Heart right ventricle (tissue), 16 donors: Measurements from ENCODE around the gene GUCY2D. TPM values are rescaled to one million over a fixed set of nuclear protein-coding genes. Genes with fewer than 3 reads are reported as not detected.
A peak's percentile ranks its signal among the peaks of the same experiment; 100 is the strongest.

ENCODE experiments used
- ATAC-seq, 8 donors: fragments of 200-7000 bp; cut with Tn5 transposase; one replicate each; pipeline ENCODE4 v1.9.1; 2020; ENCODE audit warnings: mild to moderate bottlenecking in 8 of 8, moderate library complexity in 8 of 8, moderate number of reproducible peaks in 1 of 8
- DNase-seq, 2 donors: peaks; one replicate each; pipeline ENCODE4 v3.0.0-alpha.2; 2020
- H3K27ac ChIP-seq, 10 donors: fragments of 200-600 bp; sonication (generic) in 2 of 10; one replicate each; pipeline versions ENCODE4 v1.5.0 to v1.8.0; 2020 to 2022; ENCODE audit warnings: mild to moderate bottlenecking in 3 of 10
- H3K27me3 ChIP-seq, 7 donors: fragments of 200-600 bp; one replicate each; pipeline ENCODE4 v1.8.0; 2021 to 2022; ENCODE audit warnings: mild to moderate bottlenecking in 2 of 7
- H3K36me3 ChIP-seq, 9 donors: fragments of 200-600 bp; sonication (generic) in 1 of 9; one replicate each; pipeline versions ENCODE4 v1.5.0 to v1.8.0; 2020 to 2022; ENCODE audit warnings: mild to moderate bottlenecking in 2 of 9
- H3K4me1 ChIP-seq, 9 donors: fragments of 200-600 bp; sonication (generic) in 1 of 9; one replicate each; pipeline versions ENCODE4 v1.5.0 to v1.8.0; 2020 to 2022; ENCODE audit warnings: mild to moderate bottlenecking in 4 of 9
- H3K4me3 ChIP-seq, 10 donors: fragments of 200-600 bp; sonication (generic) in 2 of 10; one replicate each; pipeline versions ENCODE4 v1.5.0 to v1.8.0; 2020 to 2022; ENCODE audit warnings: mild to moderate bottlenecking in 7 of 10, moderate library complexity in 2 of 10
- H3K9me3 ChIP-seq, 11 donors: fragments of 200-600 bp in 10 of 11; sonication (generic) in 2 of 11; one replicate each; pipeline versions ENCODE4 v1.5.0 to v1.8.0; 2013 to 2022; ENCODE audit warnings: mild to moderate bottlenecking in 2 of 11, control low read depth in 1 of 11, moderate library complexity in 1 of 11
- WGBS, 2 donors: extraction: QIAGEN DNeasy Blood & Tissue Kit; methylation state at CpG; one replicate each; pipeline ENCODE4 v1.1.7; 2013; ENCODE audit warnings: inconsistent platforms in 1 of 2; 5-methylcytosine and 5-hydroxymethylcytosine counted together
- intact Hi-C, 10 donors: fragments of 100-400 bp; cut with DNase I; formaldehyde crosslinking; loops; one replicate each; pipeline versions ENCODE4 v1.11.1 to v1.14.2; 2022
- polyA plus RNA-seq, 2 donors: library from polyadenylated mRNA; stranded (reverse); fragments of 200-250 nt; gene quantifications; one replicate each; pipeline ENCODE4 v1.2.3, GENCODE V29; 2013
- total RNA-seq, 10 donors: library from RNA; stranded (reverse); fragmentation: NEBNext Ultra II Directional in 3 of 10; extraction: Animal tissue kit (Norgen Biotek cat#: 25700) in 3 of 10; gene quantifications; one replicate each; pipeline versions ENCODE4 v1.2.1 to v1.2.4, GENCODE V29; 2021 to 2023
- TF ChIP-seq, protein P1 (sequence below), 9 donors: fragments of 200-600 bp; sonication (generic) in 2 of 9; IDR thresholded peaks; one replicate each; pipeline versions ENCODE4 v1.5.0 to v1.8.0; 2021 to 2022; ENCODE audit warnings: antibody characterized with exemption in 9 of 9, mild to moderate bottlenecking in 5 of 9, moderate library complexity in 1 of 9
- donor health status: Arrhythmogenic right ventricular cardiomyopathy.
- donor health status: ischemic (EF 13 %, LVEDD 7.1; RV severe dilation, severe dysfunction).
- donor health status: healthy with polysubstance abuse.
- donor health status: DM: no; HTN: yes; CAD: no.
- donor health status: DM: no; HTN: no; CAD: no.
- donor health status: ischemic (EF 25% LVEDD 6.9; RV normal size, moderate dysfunction).
- donor health status: ischemic (EF 25% LVEDD 5.7; RV mildly dilated, moderate dysfunction).
- donor health status: healthy.
- donor health status: DM: yes; HTN: yes; CAD: no.
- donor health status: Ischemic cardiomyopathy.
- donor health status: ischemic (EF 35%, LVEDD 5.7; RV mildly dilated, moderate dysfunction).
- donor health status: nonischemic (EF 11% LVEDD 7.7; RV severe dilation, severe dysfunction).
- donor health status: DM: yes; HTN: yes; CAD: no.
- donor health status: PGD.
- donor health status: ischemic (EF 29% LVEDD 5.4; RV normal size, mild dysfunction).
- donor health status: nonischemic (EF 23%, LVEDD 6.1; RV moderate dilation, normal function).

Gene GUCY2D
- total and polyA plus RNA-seq, 12 donors, result 0.06 to 0.69 (median 0.36) TPM; not detected in 6

GRCh38 chr17:8068736-8069586 is 66.5 kb downstream of the GUCY2D start:
- peak in 1 of 2 donors; percentile 35 for DNase-seq
- peaks cover 0 to 36% (median 18%) of the 10 kb centered on the region in 9 donors for H3K4me1 ChIP-seq
- 74 to 76% methylated on average over 9 of the region's 9 CpGs for WGBS, 2 donors
- H3K9me3 ChIP-seq, result no peaks in the 10 kb centered on the region
- TF ChIP-seq, protein P1, sequence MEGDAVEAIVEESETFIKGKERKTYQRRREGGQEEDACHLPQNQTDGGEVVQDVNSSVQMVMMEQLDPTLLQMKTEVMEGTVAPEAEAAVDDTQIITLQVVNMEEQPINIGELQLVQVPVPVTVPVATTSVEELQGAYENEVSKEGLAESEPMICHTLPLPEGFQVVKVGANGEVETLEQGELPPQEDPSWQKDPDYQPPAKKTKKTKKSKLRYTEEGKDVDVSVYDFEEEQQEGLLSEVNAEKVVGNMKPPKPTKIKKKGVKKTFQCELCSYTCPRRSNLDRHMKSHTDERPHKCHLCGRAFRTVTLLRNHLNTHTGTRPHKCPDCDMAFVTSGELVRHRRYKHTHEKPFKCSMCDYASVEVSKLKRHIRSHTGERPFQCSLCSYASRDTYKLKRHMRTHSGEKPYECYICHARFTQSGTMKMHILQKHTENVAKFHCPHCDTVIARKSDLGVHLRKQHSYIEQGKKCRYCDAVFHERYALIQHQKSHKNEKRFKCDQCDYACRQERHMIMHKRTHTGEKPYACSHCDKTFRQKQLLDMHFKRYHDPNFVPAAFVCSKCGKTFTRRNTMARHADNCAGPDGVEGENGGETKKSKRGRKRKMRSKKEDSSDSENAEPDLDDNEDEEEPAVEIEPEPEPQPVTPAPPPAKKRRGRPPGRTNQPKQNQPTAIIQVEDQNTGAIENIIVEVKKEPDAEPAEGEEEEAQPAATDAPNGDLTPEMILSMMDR (IDR thresholded peaks at IDR 0.05), result no peak
- no peaks in the 10 kb centered on the region for H3K36me3 ChIP-seq
- intact Hi-C loops, result no loop called here
- ATAC-seq, result peak in 6 of 8 donors; percentile 18 to 62 (median 34)
- H3K4me3 ChIP-seq, result no peak overlapping the region
- H3K27ac ChIP-seq, result peak overlapping the region in 1 of 10 donors; percentile 14
- H3K27me3 ChIP-seq, result peaks cover 2 to 59% (median 48%) of the 10 kb centered on the region in 7 donors

DNA sequence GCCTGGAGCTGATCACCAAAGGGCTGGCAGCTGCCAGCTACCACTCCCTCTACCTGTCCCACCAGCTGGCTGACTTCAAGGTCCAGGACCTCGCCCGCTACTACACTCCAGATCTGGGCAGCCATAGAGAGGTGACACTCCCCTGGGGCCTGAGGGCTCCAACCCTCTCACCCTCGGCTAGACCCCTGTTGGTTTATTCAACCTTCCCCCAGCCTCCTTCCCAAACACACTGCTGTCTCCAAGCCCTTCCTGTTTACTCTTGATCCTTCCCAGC is 67.1 kb downstream of the GUCY2D start:
- Histone ChIP-seq H3K36me3 (no peaks in the 10 kb centered on the region), H3K9me3 (no peaks in the 10 kb centered on the region), H3K27me3 (peaks cover 6 to 59% (median 48%) of the 10 kb centered on the region in 7 donors), H3K4me1 (peaks cover 0 to 37% (median 19%) of the 10 kb centered on the region in 9 donors), H3K4me3 (no peak overlapping the region), H3K27ac (peak overlapping the region in 1 of 10 donors; percentile 14)
- ATAC-seq, result no peak
- 88 to 90% methylated on average over 3 of the region's 3 CpGs for WGBS, 2 donors
- no peak for DNase-seq
- TF ChIP-seq, protein P1 (IDR thresholded peaks at IDR 0.05), result no peak
- intact Hi-C loops, result no loop called here

Other genes with a start within 250 kb of the GUCY2D start
- gene KDM6B, start 168.4 kb upstream of the GUCY2D start, total RNA-seq, result 10 to 100 TPM; 18.0 to 35.4 (median 26.9) TPM
- gene KDM6B, start 168.4 kb upstream of the GUCY2D start, polyA plus RNA-seq, result 10 to 100 TPM in 1 of 2 donors, 1 to 10 TPM in 1; 5.2 to 17.6 TPM
- 10 to 100 TPM; 12.3 to 47.4 (median 19.3) TPM for gene TMEM88, start 147.5 kb upstream of the GUCY2D start, total RNA-seq
- 100 to 1,000 TPM; 121 to 298 TPM for gene TMEM88, start 147.5 kb upstream of the GUCY2D start, polyA plus RNA-seq
- gene NAA38, start 145.1 kb upstream of the GUCY2D start, total RNA-seq, result 100 to 1,000 TPM in 1 of 10 donors, 10 to 100 TPM in 9; 59.2 to 115 (median 73.0) TPM
- 100 to 1,000 TPM; 108 to 167 TPM for gene NAA38, start 145.1 kb upstream of the GUCY2D start, polyA plus RNA-seq
- gene CYB5D1, start 144.6 kb upstream of the GUCY2D start, total RNA-seq, result 10 to 100 TPM; 12.7 to 20.1 (median 16.0) TPM
- 10 to 100 TPM; 10.0 to 11.6 TPM for gene CYB5D1, start 144.6 kb upstream of the GUCY2D start, polyA plus RNA-seq
- 10 to 100 TPM in 5 of 10 donors, 1 to 10 TPM in 5; 8.2 to 22.0 (median 10.4) TPM for gene CHD3, start 113.8 kb upstream of the GUCY2D start, total RNA-seq
- 10 to 100 TPM; 13.7 to 29.0 TPM for gene CHD3, start 113.8 kb upstream of the GUCY2D start, polyA plus RNA-seq
- 1 to 10 TPM in 2 of 10 donors, under 1 TPM in 8; 0.15 to 1.6 (median 0.90) TPM for gene RNF227, start 86.3 kb upstream of the GUCY2D start, total RNA-seq
- gene RNF227, start 86.3 kb upstream of the GUCY2D start, polyA plus RNA-seq, result 1 to 10 TPM; 1.5 to 1.9 TPM
- gene KCNAB3, start 72.8 kb upstream of the GUCY2D start, total RNA-seq, result under 1 TPM; 0.11 to 0.72 (median 0.31) TPM
- 1 to 10 TPM in 1 of 2 donors, under 1 TPM in 1; 0.49 to 1.5 TPM for gene KCNAB3, start 72.8 kb upstream of the GUCY2D start, polyA plus RNA-seq
- gene TRAPPC1, start 70.7 kb upstream of the GUCY2D start, total RNA-seq, result 100 to 1,000 TPM; 104 to 166 (median 121) TPM
- gene TRAPPC1, start 70.7 kb upstream of the GUCY2D start, polyA plus RNA-seq, result 100 to 1,000 TPM; 136 to 138 TPM
- 10 to 100 TPM in 7 of 10 donors, 1 to 10 TPM in 3; 7.8 to 14.4 (median 10.7) TPM for gene CNTROB, start 70.4 kb upstream of the GUCY2D start, total RNA-seq
- 10 to 100 TPM; 11.1 to 19.8 TPM for gene CNTROB, start 70.4 kb upstream of the GUCY2D start, polyA plus RNA-seq
- under 1 TPM in 4 of 10 donors, not detected in 6; 0.10 to 0.76 (median 0.15) TPM for gene ALOX15B, start 36.4 kb downstream of the GUCY2D start, total RNA-seq
- gene ALOX15B, start 36.4 kb downstream of the GUCY2D start, polyA plus RNA-seq, result 1 to 10 TPM in 1 of 2 donors, under 1 TPM in 1; 0.37 to 1.3 TPM
- gene ALOX12B, start 85.1 kb downstream of the GUCY2D start, total RNA-seq, result not detected
- gene ALOX12B, start 85.1 kb downstream of the GUCY2D start, polyA plus RNA-seq, result not detected
- gene ALOXE3, start 115.9 kb downstream of the GUCY2D start, total RNA-seq, result not detected
- gene ALOXE3, start 115.9 kb downstream of the GUCY2D start, polyA plus RNA-seq, result under 1 TPM in 1 of 2 donors, not detected in 1; 0.09 TPM
- gene HES7, start 121.5 kb downstream of the GUCY2D start, total RNA-seq, result under 1 TPM in 5 of 10 donors, not detected in 5; 0.17 to 0.52 (median 0.38) TPM
- gene HES7, start 121.5 kb downstream of the GUCY2D start, polyA plus RNA-seq, result 1 to 10 TPM in 1 of 2 donors, under 1 TPM in 1; 0.91 to 1.5 TPM
- gene PER1, start 149.8 kb downstream of the GUCY2D start, total RNA-seq, result 100 to 1,000 TPM in 6 of 10 donors, 10 to 100 TPM in 4; 37.4 to 154 (median 112) TPM
- 100 to 1,000 TPM; 112 to 135 TPM for gene PER1, start 149.8 kb downstream of the GUCY2D start, polyA plus RNA-seq
- 10 to 100 TPM; 46.8 to 67.8 (median 62.7) TPM for gene VAMP2, start 160.3 kb downstream of the GUCY2D start, total RNA-seq
- 10 to 100 TPM; 49.0 to 54.3 TPM for gene VAMP2, start 160.3 kb downstream of the GUCY2D start, polyA plus RNA-seq
- 10 to 100 TPM in 1 of 10 donors, 1 to 10 TPM in 9; 5.2 to 15.2 (median 7.3) TPM for gene TMEM107, start 173.8 kb downstream of the GUCY2D start, total RNA-seq
- 1 to 10 TPM; 4.5 to 7.8 TPM for gene TMEM107, start 173.8 kb downstream of the GUCY2D start, polyA plus RNA-seq
- 1 to 10 TPM; 5.3 to 9.4 (median 7.7) TPM for gene BORCS6, start 187.6 kb downstream of the GUCY2D start, total RNA-seq
- gene BORCS6, start 187.6 kb downstream of the GUCY2D start, polyA plus RNA-seq, result 10 to 100 TPM in 1 of 2 donors, 1 to 10 TPM in 1; 4.2 to 13.8 TPM
- gene AURKB, start 208.0 kb downstream of the GUCY2D start, total RNA-seq, result 1 to 10 TPM in 3 of 10 donors, under 1 TPM in 2, not detected in 5; 0.38 to 6.4 (median 1.0) TPM
- gene AURKB, start 208.0 kb downstream of the GUCY2D start, polyA plus RNA-seq, result 1 to 10 TPM in 1 of 2 donors, under 1 TPM in 1; 0.38 to 1.5 TPM
- 10 to 100 TPM; 12.5 to 19.8 (median 14.8) TPM for gene CTC1, start 245.4 kb downstream of the GUCY2D start, total RNA-seq
- gene CTC1, start 245.4 kb downstream of the GUCY2D start, polyA plus RNA-seq, result 10 to 100 TPM in 1 of 2 donors, 1 to 10 TPM in 1; 5.9 to 19.3 TPM
- gene PFAS, start 246.7 kb downstream of the GUCY2D start, total RNA-seq, result 10 to 100 TPM in 9 of 10 donors, 1 to 10 TPM in 1; 9.6 to 17.9 (median 13.7) TPM
- 10 to 100 TPM in 1 of 2 donors, 1 to 10 TPM in 1; 8.6 to 11.2 TPM for gene PFAS, start 246.7 kb downstream of the GUCY2D start, polyA plus RNA-seq